Fibroblast of lung (primary cell): ENCODE data around the gene TLL2. TPM values are rescaled to one million over a fixed set of nuclear protein-coding genes. Genes with fewer than 3 reads are reported as not detected.

Source experiments
- polyA plus RNA-seq, 2 donors: library from polyadenylated mRNA; depleted of rRNA in 1 of 2; stranded (reverse) in 1 of 2; unstranded in 1 of 2; fragments of >200 nt; gene quantifications; 2 replicates each; pipeline ENCODE4 v1.2.1, GENCODE V29; 2011 to 2012; ENCODE audit warnings: missing spikeins in 1 of 2
- total RNA-seq: library from RNA; depleted of rRNA; stranded (reverse); fragments of >200 nt; gene quantifications from 2 replicates; pipeline ENCODE4 v1.2.1, GENCODE V29; 2014

The TLL2 gene
- total and polyA plus RNA-seq, 2 donors (not counting 1 experiment from before 2014, with no cell fraction given): 0.05 to 0.17 TPM

Other genes with a start within 250 kb of the TLL2 start
- 0.33 and 0.51 TPM in 2 replicates for gene BLNK, start 242.4 kb downstream of the TLL2 start, total RNA-seq
- not detected in 2 replicates for gene BLNK, start 242.4 kb downstream of the TLL2 start, polyA plus RNA-seq
- not detected in 2 replicates for gene DNTT, start 209.5 kb downstream of the TLL2 start, total RNA-seq
- not detected in 2 replicates for gene DNTT, start 209.5 kb downstream of the TLL2 start, polyA plus RNA-seq
- gene OPALIN, start 154.9 kb downstream of the TLL2 start, total RNA-seq: not detected in 2 replicates
- gene OPALIN, start 154.9 kb downstream of the TLL2 start, polyA plus RNA-seq: not detected in 2 replicates
- gene TM9SF3, start 73.1 kb upstream of the TLL2 start, total RNA-seq: 92.7 and 103 TPM in 2 replicates
- 73.4 and 107 TPM in 2 replicates for gene TM9SF3, start 73.1 kb upstream of the TLL2 start, polyA plus RNA-seq
- 0.17 and 0.26 TPM in 2 replicates for gene PIK3AP1, start 206.6 kb upstream of the TLL2 start, total RNA-seq
- gene PIK3AP1, start 206.6 kb upstream of the TLL2 start, polyA plus RNA-seq: 0.03 and 0.24 TPM in 2 replicates